Loucy (cell line): ENCODE measurements around the gene FHIT.

Experiments
- EZH2phosphoT487 ChIP-seq: fragments of 200-600 bp; IDR thresholded peaks from 2 replicates; pipeline ENCODE4 v1.6.1; 2018; ENCODE audit warnings: antibody characterized with exemption, mild to moderate bottlenecking, moderate library complexity, borderline replicate concordance
- TF ChIP-seq, protein P1 (sequence below): fragments of 200-600 bp; sonication (generic); conservative IDR thresholded peaks from 2 replicates; pipeline ENCODE4 v1.5.1; 2014; ENCODE audit warnings: mild to moderate bottlenecking, antibody characterized with exemption, low read length

DNA sequence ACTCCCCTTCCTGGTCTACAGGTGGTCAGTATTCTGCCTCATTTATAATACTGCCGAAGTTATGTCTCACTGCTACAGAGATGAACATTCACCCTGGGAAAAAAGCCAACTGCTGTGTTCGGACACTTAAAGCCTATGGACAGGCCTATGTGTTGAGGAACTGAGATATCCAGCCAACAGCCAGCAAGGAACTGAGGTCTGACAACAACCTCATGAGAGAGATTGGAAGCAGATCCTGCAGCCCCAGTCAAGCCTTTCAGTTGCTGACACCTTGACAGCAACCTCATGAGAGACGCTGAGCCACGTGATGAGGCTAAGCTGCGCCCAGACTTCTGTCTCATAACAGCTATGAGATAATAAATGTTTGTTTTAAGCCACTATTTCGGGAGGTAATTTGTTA, 18.2 kb upstream of the FHIT start:
- TF ChIP-seq, protein P1, sequence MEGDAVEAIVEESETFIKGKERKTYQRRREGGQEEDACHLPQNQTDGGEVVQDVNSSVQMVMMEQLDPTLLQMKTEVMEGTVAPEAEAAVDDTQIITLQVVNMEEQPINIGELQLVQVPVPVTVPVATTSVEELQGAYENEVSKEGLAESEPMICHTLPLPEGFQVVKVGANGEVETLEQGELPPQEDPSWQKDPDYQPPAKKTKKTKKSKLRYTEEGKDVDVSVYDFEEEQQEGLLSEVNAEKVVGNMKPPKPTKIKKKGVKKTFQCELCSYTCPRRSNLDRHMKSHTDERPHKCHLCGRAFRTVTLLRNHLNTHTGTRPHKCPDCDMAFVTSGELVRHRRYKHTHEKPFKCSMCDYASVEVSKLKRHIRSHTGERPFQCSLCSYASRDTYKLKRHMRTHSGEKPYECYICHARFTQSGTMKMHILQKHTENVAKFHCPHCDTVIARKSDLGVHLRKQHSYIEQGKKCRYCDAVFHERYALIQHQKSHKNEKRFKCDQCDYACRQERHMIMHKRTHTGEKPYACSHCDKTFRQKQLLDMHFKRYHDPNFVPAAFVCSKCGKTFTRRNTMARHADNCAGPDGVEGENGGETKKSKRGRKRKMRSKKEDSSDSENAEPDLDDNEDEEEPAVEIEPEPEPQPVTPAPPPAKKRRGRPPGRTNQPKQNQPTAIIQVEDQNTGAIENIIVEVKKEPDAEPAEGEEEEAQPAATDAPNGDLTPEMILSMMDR = no peak
- no peak for TF ChIP-seq EZH2phosphoT487
